ENCODE results near the gene GLG1.
"Not testable (repeated sequence)": the region's sequence is repeated elsewhere in the genome, so short reads cannot be mapped to it uniquely, and the experiment has no call there.

GLG1 gene

DNA sequence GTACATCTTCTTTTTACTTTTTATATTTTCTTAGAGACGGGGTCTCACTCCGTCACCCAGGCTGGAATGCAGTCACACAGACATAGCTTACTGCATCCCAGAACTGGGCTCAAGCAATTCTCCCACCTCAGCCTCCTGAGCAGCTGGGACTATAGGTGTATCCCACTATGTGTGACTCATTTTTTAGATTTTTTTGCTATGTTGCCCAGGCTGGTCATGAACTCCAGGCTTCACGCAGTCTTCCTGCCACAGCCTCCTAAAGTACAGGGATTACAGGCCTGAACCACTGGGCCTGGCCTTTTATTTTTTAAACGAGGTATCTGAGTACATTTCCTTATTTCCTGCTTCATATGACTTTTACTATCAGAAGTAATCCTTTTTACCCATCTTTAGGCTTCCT lies 48.0 kb downstream of the GLG1 start:
- Histone ChIP-seq H3K9me2 (replicated peaks; ENCODE audit: insufficient read depth, low read length) (no peaks in the 10 kb centered on the region), H3K79me2 (ENCODE audit: low read length) (peaks cover 3% of the 10 kb centered on the region; the same call in 1 of the 2 replicates), H3K9me3 (replicated peaks; ENCODE audit: insufficient read depth, low read length) (no peaks in the 10 kb centered on the region), H3K36me3 (replicated peaks; ENCODE audit: insufficient read depth, low read length) (no peaks in the 10 kb centered on the region), H3K4me2 (ENCODE audit: low read depth, low read length) (no peak overlapping the region), H3K4me1 (ENCODE audit: low read length) (no peaks in the 10 kb centered on the region), H3K4me3 (ENCODE audit: low read length) (no peak overlapping the region), H2AFZ (ENCODE audit: low read length) (no peak overlapping the region), H3K27ac (ENCODE audit: low read length) (no peak overlapping the region), H4K20me1 (ENCODE audit: insufficient read depth, low read length) (no peaks in the 10 kb centered on the region), H3F3A (ENCODE audit: insufficient read depth, low read length) (no peaks in the 10 kb centered on the region), H3K27me3 (replicated peaks; ENCODE audit: insufficient read depth, low read length) (no peaks in the 10 kb centered on the region), H3K9ac (ENCODE audit: low read length) (no peak overlapping the region)
- DNase-seq, result no peak
- no peak for TF ChIP-seq CTCF (IDR thresholded peaks at IDR 0.05; ENCODE audit: low read length)
- TF ChIP-seq EZH2phosphoT487 (IDR thresholded peaks at IDR 0.05; ENCODE audit: low read length), result no peak
- TF ChIP-seq EZH2 (optimal IDR thresholded peaks at IDR 0.05; ENCODE audit: low read depth, low read length), result no peak

DNA sequence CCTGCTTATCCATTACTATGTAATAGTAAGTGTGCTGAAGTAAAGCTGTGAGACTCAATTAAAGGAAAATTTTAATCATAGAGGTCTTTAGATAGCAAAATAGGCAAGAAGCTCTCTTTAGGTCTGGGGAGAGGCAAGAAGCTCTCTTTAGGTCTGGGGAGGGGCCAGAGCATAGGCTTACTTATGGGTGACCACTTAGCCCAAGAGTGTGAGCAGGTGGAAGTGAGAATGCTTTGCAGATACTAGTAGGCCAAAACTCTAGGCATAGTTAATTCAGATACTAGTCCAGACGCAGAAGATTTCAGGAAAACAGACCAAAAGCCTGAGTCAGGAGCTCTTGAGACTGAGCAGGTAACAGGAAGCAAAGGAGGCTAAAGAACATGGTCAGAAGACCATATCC lies 49.6 kb downstream of the GLG1 start:
- H3K9ac ChIP-seq (ENCODE audit: low read length), result no peak overlapping the region
- no peak overlapping the region for H3K4me2 ChIP-seq (ENCODE audit: low read depth, low read length)
- no peaks in the 10 kb centered on the region for H3K36me3 ChIP-seq (replicated peaks; ENCODE audit: insufficient read depth, low read length)
- no peak for DNase-seq
- no peaks in the 10 kb centered on the region for H3K4me1 ChIP-seq (ENCODE audit: low read length)
- H3K9me2 ChIP-seq (replicated peaks; ENCODE audit: insufficient read depth, low read length), result no peaks in the 10 kb centered on the region
- H3K79me2 ChIP-seq (ENCODE audit: low read length), result no peaks in the 10 kb centered on the region; the same call in 1 of the 2 replicates
- no peaks in the 10 kb centered on the region for H3K27me3 ChIP-seq (replicated peaks; ENCODE audit: insufficient read depth, low read length)
- H3K9me3 ChIP-seq (replicated peaks; ENCODE audit: insufficient read depth, low read length), result no peaks in the 10 kb centered on the region
- no peaks in the 10 kb centered on the region for H3F3A ChIP-seq (ENCODE audit: insufficient read depth, low read length)
- H2AFZ ChIP-seq (ENCODE audit: low read length), result no peak overlapping the region
- H3K4me3 ChIP-seq (ENCODE audit: low read length), result no peak overlapping the region
- no peak overlapping the region for H3K27ac ChIP-seq (ENCODE audit: low read length)
- no peaks in the 10 kb centered on the region for H4K20me1 ChIP-seq (ENCODE audit: insufficient read depth, low read length)
- TF ChIP-seq EZH2phosphoT487 (IDR thresholded peaks at IDR 0.05; ENCODE audit: low read length), result no peak
- no peak for TF ChIP-seq EZH2 (optimal IDR thresholded peaks at IDR 0.05; ENCODE audit: low read depth, low read length)
- TF ChIP-seq CTCF (IDR thresholded peaks at IDR 0.05; ENCODE audit: low read length), result no peak

GRCh38 chr16:74556375-74556922 lies 50.5 kb downstream of the GLG1 start:
- TF ChIP-seq EZH2 (optimal IDR thresholded peaks at IDR 0.05; ENCODE audit: low read depth, low read length), result no peak
- no peak for TF ChIP-seq CTCF (IDR thresholded peaks at IDR 0.05; ENCODE audit: low read length)
- TF ChIP-seq EZH2phosphoT487 (IDR thresholded peaks at IDR 0.05; ENCODE audit: low read length), result no peak
- no peak for DNase-seq
- Histone ChIP-seq H3K4me3 (ENCODE audit: low read length) (no peak overlapping the region), H2AFZ (ENCODE audit: low read length) (no peak overlapping the region), H3K4me1 (ENCODE audit: low read length) (no peaks in the 10 kb centered on the region), H3K36me3 (replicated peaks; ENCODE audit: insufficient read depth, low read length) (no peaks in the 10 kb centered on the region), H3F3A (ENCODE audit: insufficient read depth, low read length) (no peaks in the 10 kb centered on the region), H3K79me2 (ENCODE audit: low read length) (no peaks in the 10 kb centered on the region; the same call in 1 of the 2 replicates), H3K4me2 (ENCODE audit: low read depth, low read length) (no peak overlapping the region), H3K27me3 (replicated peaks; ENCODE audit: insufficient read depth, low read length) (no peaks in the 10 kb centered on the region), H3K9me3 (replicated peaks; ENCODE audit: insufficient read depth, low read length) (no peaks in the 10 kb centered on the region), H3K9me2 (replicated peaks; ENCODE audit: insufficient read depth, low read length) (no peaks in the 10 kb centered on the region), H3K9ac (ENCODE audit: low read length) (no peak overlapping the region), H3K27ac (ENCODE audit: low read length) (no peak overlapping the region), H4K20me1 (ENCODE audit: insufficient read depth, low read length) (no peaks in the 10 kb centered on the region)

- not testable (repeated sequence) for H3K9ac ChIP-seq (ENCODE audit: low read length); H3K4me3 ChIP-seq (ENCODE audit: low read length); H3K4me2 ChIP-seq (ENCODE audit: low read depth, low read length); H3K9me3 ChIP-seq (replicated peaks; ENCODE audit: insufficient read depth, low read length); H2AFZ ChIP-seq (ENCODE audit: low read length); H3K36me3 ChIP-seq (replicated peaks; ENCODE audit: insufficient read depth, low read length); DNase-seq; H3K4me1 ChIP-seq (ENCODE audit: low read length); H3F3A ChIP-seq (ENCODE audit: insufficient read depth, low read length); H4K20me1 ChIP-seq (ENCODE audit: insufficient read depth, low read length); H3K27ac ChIP-seq (ENCODE audit: low read length); H3K27me3 ChIP-seq (replicated peaks; ENCODE audit: insufficient read depth, low read length); H3K9me2 ChIP-seq (replicated peaks; ENCODE audit: insufficient read depth, low read length); H3K79me2 ChIP-seq (ENCODE audit: low read length)
These were observed 54.6 kb downstream of the GLG1 start for GRCh38 chr16:74552357-74552756.

DNA sequence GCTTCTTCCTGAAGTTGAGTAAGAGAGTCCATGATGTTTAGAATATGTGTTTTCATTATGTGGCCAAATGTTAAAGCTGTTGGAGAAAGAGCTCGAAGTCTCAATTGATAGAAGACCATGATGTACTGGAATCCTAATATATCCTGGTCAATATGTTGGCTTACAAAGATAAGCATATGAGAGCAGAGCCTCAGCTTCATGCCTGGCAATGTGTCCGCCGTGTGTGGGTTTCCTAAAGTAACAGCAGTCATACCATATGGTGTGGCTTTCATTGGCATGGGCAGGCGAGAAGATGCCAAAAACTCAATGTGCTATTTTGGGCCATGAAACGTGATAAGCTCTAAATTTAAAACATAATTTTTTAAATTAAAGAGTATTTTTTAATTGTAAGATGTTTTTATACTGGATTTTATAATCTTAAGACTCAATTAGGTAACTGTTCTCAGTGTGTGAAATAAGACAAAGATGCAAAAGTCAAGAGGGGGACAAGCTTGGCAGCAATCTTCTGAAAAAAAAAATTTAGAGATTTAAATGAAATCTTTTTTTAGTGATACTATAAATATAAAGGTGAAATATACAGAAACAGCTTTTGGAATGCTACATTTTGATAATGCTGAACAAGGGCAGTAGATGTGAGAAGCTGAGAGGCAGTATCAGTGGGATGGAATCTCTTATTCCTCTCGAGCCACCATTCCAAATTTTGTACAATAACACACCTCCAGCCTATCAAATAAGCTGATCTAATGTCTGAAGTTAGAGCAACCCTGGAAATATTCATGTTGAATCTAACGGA lies 56.5 kb downstream of the GLG1 start:
- not testable (repeated sequence) for H3K79me2 ChIP-seq (ENCODE audit: low read length); H3K9me2 ChIP-seq (replicated peaks; ENCODE audit: insufficient read depth, low read length); H3K4me2 ChIP-seq (ENCODE audit: low read depth, low read length); H3K9ac ChIP-seq (ENCODE audit: low read length); H3K27me3 ChIP-seq (replicated peaks; ENCODE audit: insufficient read depth, low read length); H3K36me3 ChIP-seq (replicated peaks; ENCODE audit: insufficient read depth, low read length); H4K20me1 ChIP-seq (ENCODE audit: insufficient read depth, low read length); DNase-seq; H3K4me1 ChIP-seq (ENCODE audit: low read length); H3K4me3 ChIP-seq (ENCODE audit: low read length); H3F3A ChIP-seq (ENCODE audit: insufficient read depth, low read length); H3K27ac ChIP-seq (ENCODE audit: low read length); H2AFZ ChIP-seq (ENCODE audit: low read length); H3K9me3 ChIP-seq (replicated peaks; ENCODE audit: insufficient read depth, low read length)
